Right lobe of liver (tissue), 6 donors: ENCODE measurements around the gene RAB10. TPM values are rescaled to one million over a fixed set of nuclear protein-coding genes. Genes with fewer than 3 reads are reported as not detected.
"Not testable (repeated sequence)": the region's sequence is repeated elsewhere in the genome, so short reads cannot be mapped to it uniquely, and the experiment has no call there.

Experiments used
- ATAC-seq, 4 donors: fragments of 200-7000 bp; cut with Tn5 transposase; one replicate each; pipeline ENCODE4 v1.9.1; 2020; ENCODE audit warnings: mild to moderate bottlenecking in 4 of 4, moderate library complexity in 4 of 4
- DNase-seq, 3 donors: peaks; one replicate each; pipeline ENCODE4 v3.0.0-alpha.2; 2020
- H3K27ac ChIP-seq, 3 donors: fragments of 200-600 bp; one replicate each; pipeline ENCODE4 v1.8.0; 2022
- H3K27me3 ChIP-seq, 2 donors: fragments of 200-600 bp; one replicate each; pipeline ENCODE4 v1.8.0; 2022
- H3K36me3 ChIP-seq, 4 donors: fragments of 200-600 bp; sonication (generic) in 1 of 4; one replicate each; pipeline versions ENCODE4 v1.5.1 to v1.8.0; 2017 to 2022; ENCODE audit warnings: control low read depth in 1 of 4
- H3K4me1 ChIP-seq, 4 donors: fragments of 200-600 bp; sonication (generic) in 1 of 4; one replicate each; pipeline versions ENCODE4 v1.5.1 to v1.8.0; 2017 to 2022; ENCODE audit warnings: control low read depth in 1 of 4
- H3K4me3 ChIP-seq, 3 donors: fragments of 200-600 bp; one replicate each; pipeline ENCODE4 v1.8.0; 2022
- H3K9me3 ChIP-seq, 4 donors: fragments of 200-600 bp; sonication (generic) in 1 of 4; one replicate each; pipeline versions ENCODE4 v1.5.1 to v1.8.0; 2017 to 2022; ENCODE audit warnings: control low read depth in 1 of 4
- CTCF ChIP-seq, 4 donors: fragments of 200-600 bp in 3 of 4; fragments of 450-650 bp in 1 of 4; IDR thresholded peaks; one replicate each; pipeline versions ENCODE4 v1.5.1 to v1.8.0; 2016 to 2022; ENCODE audit warnings: antibody characterized with exemption in 4 of 4, mild to moderate bottlenecking in 2 of 4
- POLR2A ChIP-seq: fragments of 450-650 bp; IDR thresholded peaks from one replicate; pipeline ENCODE4 v1.6.1; 2017; ENCODE audit warnings: antibody characterized with exemption, mild to moderate bottlenecking
- WGBS: methylation state at CpG from one replicate; pipeline ENCODE4 v1.1.6; 2018; ENCODE audit warnings: low coverage, low lambda C conversion rate; ENCODE audit not compliant: insufficient coverage; ENCODE audit errors: missing lambda C conversion rate; 5-methylcytosine and 5-hydroxymethylcytosine counted together
- intact Hi-C, 2 donors: fragments of 100-400 bp; cut with DNase I; formaldehyde crosslinking; loops; one replicate each; pipeline versions ENCODE4 v1.11.2 to v1.14.1; 2022
- total RNA-seq, 6 experiments: library from RNA; depleted of rRNA in 2 of 6; stranded (reverse); fragments of >200 nt in 2 of 6; fragmentation: NEBNext Ultra II Directional in 3 of 6; extraction: Animal tissue kit (Norgen Biotek cat#: 25700) in 3 of 6; gene quantifications; one replicate each; pipeline versions ENCODE4 v1.1.0 to v1.2.4, GENCODE V29; 2016 to 2023
- donor health status: DM: no; HTN: yes; CAD: no.
- donor health status: DM: no; HTN: no; CAD: no.
- donor health status: DM: no; HTN: no; CAD: no.
- donor health status: DM: no; HTN: yes; CAD: no.
- donor health status: DM: no; HTN: yes; CAD: no.

The RAB10 gene
- total RNA-seq, 6 experiments from 2014 or later: 41.6 to 95.1 (median 70.6) TPM

GRCh38 chr2:26025509-26025908, 8.4 kb upstream of the RAB10 start:
- no peak for ATAC-seq
- no peaks in the 10 kb centered on the region for H3K36me3 ChIP-seq

GRCh38 chr2:26028083-26028482, 5.8 kb upstream of the RAB10 start:
- 82% methylated on average over 12 of the region's 16 CpGs for WGBS
- H3K4me3 ChIP-seq, H3K9me3 ChIP-seq, H3K36me3 ChIP-seq, intact Hi-C loops, H3K27me3 ChIP-seq, H3K27ac ChIP-seq, ATAC-seq, DNase-seq, H3K4me1 ChIP-seq: not testable (repeated sequence)

More at GRCh38 chr2:26025509-26025908, 8.4 kb upstream of the RAB10 start:
- H3K9me3 ChIP-seq: no peaks in the 10 kb centered on the region
- no peaks in the 10 kb centered on the region for H3K4me1 ChIP-seq
- no peak for TF ChIP-seq POLR2A
- TF ChIP-seq CTCF (IDR thresholded peaks at IDR 0.05): no peak
- H3K27ac ChIP-seq: no peak overlapping the region
- intact Hi-C loops: no loop called here
- DNase-seq: no peak
- H3K27me3 ChIP-seq: no peaks in the 10 kb centered on the region
- no peak overlapping the region for H3K4me3 ChIP-seq

GRCh38 chr2:26032586-26033269, 1.2 kb upstream of the RAB10 start:
- H3K36me3 ChIP-seq, DNase-seq, H3K9me3 ChIP-seq, intact Hi-C loops, H3K27me3 ChIP-seq: not testable (repeated sequence)
- H3K27ac ChIP-seq: peak overlapping the region; percentile 85 to 92 (median 88)
- ATAC-seq: peak in 3 of 4 donors; percentile 24 to 30 (median 29)
- peaks cover 0 to 18% (median 6%) of the 10 kb centered on the region in 4 donors for H3K4me1 ChIP-seq
- peak overlapping the region; percentile 80 to 94 (median 84) for H3K4me3 ChIP-seq
- 35% methylated on average over 24 of the region's 24 CpGs for WGBS

- Histone ChIP-seq H3K9me3 (no peaks in the 10 kb centered on the region), H3K27me3 (no peaks in the 10 kb centered on the region), H3K4me3 (peak overlapping the region; percentile 80 to 94 (median 84)), H3K27ac (peak overlapping the region; percentile 85 to 92 (median 88)), H3K4me1 (peaks cover 0 to 18% (median 6%) of the 10 kb centered on the region in 4 donors), H3K36me3 (no peaks in the 10 kb centered on the region)
- intact Hi-C loops: no loop called here
- no peak for TF ChIP-seq POLR2A
- WGBS: 2% methylated on average over 21 of the region's 38 CpGs
- ATAC-seq (peak in 3 of 4 donors; percentile 16 to 52 (median 31)), DNase-seq (peak in 2 of 3 donors; percentile 62 to 67)
Measured at GRCh38 chr2:26033270-26033817, 540 bp upstream of the RAB10 start.

- Histone ChIP-seq H3K27ac (peak overlapping the region; percentile 85 to 92 (median 92)), H3K9me3 (no peaks in the 10 kb centered on the region), H3K4me1 (peaks cover 0 to 18% (median 6%) of the 10 kb centered on the region in 4 donors), H3K4me3 (peak overlapping the region; percentile 80 to 94 (median 84)), H3K36me3 (no peaks in the 10 kb centered on the region), H3K27me3 (no peaks in the 10 kb centered on the region)
- TF ChIP-seq POLR2A (no peak), CTCF (IDR thresholded peaks at IDR 0.05) (no peak)
- DNase-seq: no peak
- no peak for ATAC-seq
- WGBS: 0% methylated on average over 18 of the region's 18 CpGs
- intact Hi-C loops: no loop called here
Measured at GRCh38 chr2:26034637-26034992, 731 bp downstream of the RAB10 start.

- H3K27me3 ChIP-seq: no peaks in the 10 kb centered on the region
- ATAC-seq (no peak), DNase-seq (no peak)
- H3K4me1 ChIP-seq: peaks cover 0 to 18% (median 6%) of the 10 kb centered on the region in 4 donors
- intact Hi-C loops: no loop called here
- H3K4me3 ChIP-seq: peak overlapping the region; percentile 80 to 94 (median 84)
- WGBS: 2% methylated on average over 12 of the region's 12 CpGs
- no peaks in the 10 kb centered on the region for H3K36me3 ChIP-seq
- H3K27ac ChIP-seq: peak overlapping the region in 2 of 3 donors; percentile 85 to 92
- no peak for TF ChIP-seq POLR2A
- no peak for TF ChIP-seq CTCF (IDR thresholded peaks at IDR 0.05)
- H3K9me3 ChIP-seq: no peaks in the 10 kb centered on the region
Measured at GRCh38 chr2:26035090-26035743, 1.3 kb downstream of the RAB10 start.
